ENCODE results near the gene GUCY2D. TPM values are rescaled to one million over a fixed set of nuclear protein-coding genes. Genes with fewer than 3 reads are reported as not detected.
A peak's percentile ranks its signal among the peaks of the same experiment; 100 is the strongest.

GUCY2D gene
- total RNA-seq, 1 experiment from 2014 or later: not detected

- intact Hi-C loops (cut with micrococcal nuclease; ENCODE audit: unreplicated experiment): no loop called here
Measured at GRCh38 chr17:7972131-7972785, 30.2 kb upstream of the GUCY2D start.

GRCh38 chr17:7974638-7975131 lies 27.7 kb upstream of the GUCY2D start:
- no peak for TF ChIP-seq EZH2 (IDR thresholded peaks at IDR 0.05; ENCODE audit: borderline replicate concordance, low read depth, low read length, poor library complexity, severe bottlenecking)
- CTCF ChIA-PET: no interaction called here
- DNase-seq (ENCODE audit: low spot score): no peak

More at GRCh38 chr17:7972131-7972785, 30.2 kb upstream of the GUCY2D start:
- H3K27me3 ChIP-seq (replicated peaks; ENCODE audit: insufficient read depth, low read depth, low read length, poor library complexity): no peaks in the 10 kb centered on the region
- H3K4me3 ChIP-seq (ENCODE audit: low read depth, low read length, poor library complexity, severe bottlenecking): no peak overlapping the region
- peaks cover 5% of the 10 kb centered on the region for H3K9me3 ChIP-seq (ENCODE audit: low read depth, low read length, poor library complexity, severe bottlenecking)
- no peaks in the 10 kb centered on the region for H3K4me1 ChIP-seq (ENCODE audit: insufficient read depth, low read length, poor library complexity, severe bottlenecking)
- no TSS peak for BruUV-seq (replicated peaks)
- no peak for DNase-seq (ENCODE audit: low spot score)
- no peak overlapping the region for H3K27ac ChIP-seq (ENCODE audit: low read depth, low read length, poor library complexity, severe bottlenecking)
- H3K36me3 ChIP-seq (ENCODE audit: insufficient read depth, low read length, poor library complexity, severe bottlenecking): no peaks in the 10 kb centered on the region
- CTCF ChIA-PET: no interaction called here
- POLR2A ChIA-PET (ENCODE audit: low non-redundant PET): interaction anchor here (0.5 kb wide), 1 partner anchor 8 kb away, joined by 7 read pairs; no protein-coding TSS in a partner anchor
- peak; percentile 30; the same call in 1 of the 2 replicates for TF ChIP-seq CTCF (conservative IDR thresholded peaks at IDR 0.05; ENCODE audit: low read depth, low read length)
- TF ChIP-seq EZH2 (IDR thresholded peaks at IDR 0.05; ENCODE audit: borderline replicate concordance, low read depth, low read length, poor library complexity, severe bottlenecking): no peak

GRCh38 chr17:7977039-7977438 lies 25.4 kb upstream of the GUCY2D start:
- no peak for TF ChIP-seq CTCF (conservative IDR thresholded peaks at IDR 0.05; ENCODE audit: low read depth, low read length)
- peaks cover 5% of the 10 kb centered on the region for H3K9me3 ChIP-seq (ENCODE audit: low read depth, low read length, poor library complexity, severe bottlenecking)
- no peaks in the 10 kb centered on the region for H3K27me3 ChIP-seq (replicated peaks; ENCODE audit: insufficient read depth, low read depth, low read length, poor library complexity)
- BruUV-seq (replicated peaks): no TSS peak
- H3K36me3 ChIP-seq (ENCODE audit: insufficient read depth, low read length, poor library complexity, severe bottlenecking): no peaks in the 10 kb centered on the region
- no peak overlapping the region for H3K4me3 ChIP-seq (ENCODE audit: low read depth, low read length, poor library complexity, severe bottlenecking)
- intact Hi-C loops (cut with micrococcal nuclease; ENCODE audit: unreplicated experiment): no loop called here
- POLR2A ChIA-PET (ENCODE audit: low non-redundant PET): no interaction called here
- CTCF ChIA-PET: no interaction called here
- H3K4me1 ChIP-seq (ENCODE audit: insufficient read depth, low read length, poor library complexity, severe bottlenecking): no peaks in the 10 kb centered on the region
- DNase-seq (ENCODE audit: low spot score): no peak
- H3K27ac ChIP-seq (ENCODE audit: low read depth, low read length, poor library complexity, severe bottlenecking): no peak overlapping the region

More at GRCh38 chr17:7974638-7975131, 27.7 kb upstream of the GUCY2D start:
- Histone ChIP-seq H3K27ac (ENCODE audit: low read depth, low read length, poor library complexity, severe bottlenecking) (no peak overlapping the region), H3K4me1 (ENCODE audit: insufficient read depth, low read length, poor library complexity, severe bottlenecking) (no peaks in the 10 kb centered on the region), H3K36me3 (ENCODE audit: insufficient read depth, low read length, poor library complexity, severe bottlenecking) (no peaks in the 10 kb centered on the region), H3K4me3 (ENCODE audit: low read depth, low read length, poor library complexity, severe bottlenecking) (no peak overlapping the region), H3K27me3 (replicated peaks; ENCODE audit: insufficient read depth, low read depth, low read length, poor library complexity) (no peaks in the 10 kb centered on the region), H3K9me3 (ENCODE audit: low read depth, low read length, poor library complexity, severe bottlenecking) (peaks cover 5% of the 10 kb centered on the region)
- POLR2A ChIA-PET (ENCODE audit: low non-redundant PET): no interaction called here
- BruUV-seq (replicated peaks): no TSS peak
- intact Hi-C loops (cut with micrococcal nuclease; ENCODE audit: unreplicated experiment): no loop called here

- no peaks in the 10 kb centered on the region for H3K4me1 ChIP-seq (ENCODE audit: insufficient read depth, low read length, poor library complexity, severe bottlenecking)
- intact Hi-C loops (cut with micrococcal nuclease; ENCODE audit: unreplicated experiment): no loop called here
- ChIA-PET POLR2A (ENCODE audit: low non-redundant PET) (no interaction called here), CTCF (interaction anchor here (0.7 kb wide), 1 partner anchor 235 kb away, joined by 7 read pairs; no protein-coding TSS in a partner anchor)
- H3K27ac ChIP-seq (ENCODE audit: low read depth, low read length, poor library complexity, severe bottlenecking): no peak overlapping the region
- no peak overlapping the region for H3K4me3 ChIP-seq (ENCODE audit: low read depth, low read length, poor library complexity, severe bottlenecking)
- H3K36me3 ChIP-seq (ENCODE audit: insufficient read depth, low read length, poor library complexity, severe bottlenecking): no peaks in the 10 kb centered on the region
- no peak for DNase-seq (ENCODE audit: low spot score)
- no peaks in the 10 kb centered on the region for H3K27me3 ChIP-seq (replicated peaks; ENCODE audit: insufficient read depth, low read depth, low read length, poor library complexity)
- BruUV-seq (replicated peaks): no TSS peak
- TF ChIP-seq EZH2 (IDR thresholded peaks at IDR 0.05; ENCODE audit: borderline replicate concordance, low read depth, low read length, poor library complexity, severe bottlenecking) (no peak), CTCF (conservative IDR thresholded peaks at IDR 0.05; ENCODE audit: low read depth, low read length) (no peak)
- H3K9me3 ChIP-seq (ENCODE audit: low read depth, low read length, poor library complexity, severe bottlenecking): peaks cover 5% of the 10 kb centered on the region
Measured at GRCh38 chr17:7977805-7978204, 24.6 kb upstream of the GUCY2D start.

Data from A673 (cell line).